Measurements from ENCODE around the gene FBXO42.

DNA sequence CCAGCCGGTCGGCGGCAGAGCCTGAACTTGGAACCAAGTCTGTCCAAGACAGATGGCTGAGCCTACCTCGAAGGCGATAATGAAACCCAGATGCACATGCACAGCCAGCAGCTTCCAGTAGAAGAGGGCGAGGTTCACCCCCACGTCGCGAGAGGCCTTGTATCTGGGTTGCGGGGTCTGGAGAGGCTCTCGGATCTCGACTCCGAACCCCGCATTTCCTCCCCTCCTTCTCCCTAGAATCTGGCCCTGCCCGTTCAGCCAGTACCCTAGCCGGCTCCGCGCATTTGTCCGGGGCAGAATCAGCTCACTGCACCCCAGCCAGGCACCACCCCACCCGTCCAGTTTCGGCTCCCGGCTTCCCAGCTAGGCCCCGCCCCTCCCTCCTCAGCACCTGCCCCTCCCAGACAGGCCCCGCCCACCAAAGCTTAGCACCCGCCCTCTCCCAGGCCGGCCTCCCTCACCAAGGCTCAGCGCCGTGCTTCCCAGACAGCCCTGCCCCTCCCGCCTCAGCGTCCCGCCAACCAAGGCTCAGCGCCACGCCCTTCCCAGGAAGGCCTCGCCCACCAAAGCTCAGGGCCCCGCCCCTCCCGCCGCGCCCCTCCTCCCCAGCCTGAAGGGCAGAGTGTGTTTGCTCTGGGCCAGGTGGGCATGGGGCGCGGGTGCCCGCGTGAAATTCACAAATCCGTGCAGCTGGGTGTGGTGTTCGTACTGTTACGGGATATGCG lies 135.1 kb downstream of the FBXO42 start:
- no peak for TF ChIP-seq CTCF (IDR thresholded peaks at IDR 0.05)
- no peak for TF ChIP-seq POLR2A (IDR thresholded peaks at IDR 0.05)
